GM12891 (cell line): ENCODE measurements around the gene IGFBP5.

Experiments
- PAX5 ChIP-seq: IDR thresholded peaks from 2 replicates; pipeline ENCODE4 v1.6.1; 2011; ENCODE audit warnings: low read length, moderate library complexity, mild to moderate bottlenecking; ENCODE audit not compliant: insufficient read depth, severe bottlenecking
- POLR2A ChIP-seq: IDR thresholded peaks from 2 replicates; pipeline ENCODE4 v1.6.1; 2011; ENCODE audit warnings: low read depth, low read length, control low read depth
- POLR2AphosphoS5 ChIP-seq: IDR thresholded peaks from 2 replicates; pipeline ENCODE4 v1.6.1; 2011; ENCODE audit warnings: low read depth, low read length, control low read depth
- POU2F2 ChIP-seq: IDR thresholded peaks from 2 replicates; pipeline ENCODE4 v1.6.1; 2011; ENCODE audit warnings: low read depth, mild to moderate bottlenecking, control low read depth, low read length, moderate library complexity
- SPI1 ChIP-seq: IDR thresholded peaks from 2 replicates; pipeline ENCODE4 v1.6.1; 2011; ENCODE audit warnings: low read depth, low read length, control low read depth
- TAF1 ChIP-seq: IDR thresholded peaks from 2 replicates; pipeline ENCODE4 v1.6.1; 2011; ENCODE audit warnings: low read depth, low read length, control low read depth

GRCh38 chr2:216714376-216714775 is 19.0 kb upstream of the IGFBP5 start:
- no peak for TF ChIP-seq TAF1
- no peak for TF ChIP-seq POLR2A
- TF ChIP-seq POLR2AphosphoS5, result no peak
- no peak for TF ChIP-seq SPI1
- TF ChIP-seq PAX5, result no peak
- no peak for TF ChIP-seq POU2F2
